WTC11 (cell line): ENCODE measurements around the gene GABRB1.

Source experiments
- ATF1 ChIP-seq: sonication (generic); formaldehyde crosslinking; IDR thresholded peaks from 2 replicates; pipeline ENCODE4 v1.8.1; 2023; ENCODE audit warnings: mild to moderate bottlenecking, moderate library complexity, missing genetic modification reagents
- CBFB ChIP-seq: sonication (generic); formaldehyde crosslinking; IDR thresholded peaks from 2 replicates; pipeline ENCODE4 v1.8.1; 2022; ENCODE audit warnings: mild to moderate bottlenecking, low read depth, missing genetic modification reagents
- CTCF ChIP-seq: fragments of 200-600 bp; IDR thresholded peaks from 2 replicates; pipeline ENCODE4 v1.8.0; 2022; ENCODE audit warnings: antibody characterized with exemption
- E2F5 ChIP-seq: sonication (generic); formaldehyde crosslinking; IDR thresholded peaks from 2 replicates; pipeline ENCODE4 v1.8.1; 2022; ENCODE audit warnings: mild to moderate bottlenecking, moderate library complexity, missing genetic modification reagents
- EMX1 ChIP-seq: fragments of 250-450 bp; sonication (Bioruptor Pico); IDR thresholded peaks from 2 replicates; pipeline ENCODE4 v1.8.0; 2021; ENCODE audit warnings: mild to moderate bottlenecking
- ETV6 ChIP-seq: sonication (generic); formaldehyde crosslinking; IDR thresholded peaks from 2 replicates; pipeline ENCODE4 v1.8.1; 2022; ENCODE audit warnings: mild to moderate bottlenecking, missing genetic modification reagents
- JAZF1 ChIP-seq: fragments of 250-450 bp; sonication (Bioruptor Pico); IDR thresholded peaks from 2 replicates; pipeline ENCODE4 v1.9.0; 2021; ENCODE audit warnings: moderate library complexity, mild to moderate bottlenecking, inconsistent platforms
- MAX ChIP-seq: sonication (generic); formaldehyde crosslinking; IDR thresholded peaks from 2 replicates; pipeline ENCODE4 v1.8.0; 2022; ENCODE audit warnings: mild to moderate bottlenecking, missing genetic modification reagents
- MYBL2 ChIP-seq: sonication (generic); formaldehyde crosslinking; IDR thresholded peaks from 2 replicates; pipeline ENCODE4 v1.8.1; 2023; ENCODE audit warnings: mild to moderate bottlenecking, moderate library complexity, missing genetic modification reagents
- NFYB ChIP-seq: sonication (generic); formaldehyde crosslinking; conservative IDR thresholded peaks from 2 replicates; pipeline ENCODE4 v1.8.0; 2022; ENCODE audit warnings: low read depth, missing genetic modification reagents

GRCh38 chr4:47217884-47218283 lies 186.5 kb downstream of the GABRB1 start:
- TF ChIP-seq CTCF (no peak), EMX1 (CRISPR knock-in tag) (no peak), ETV6 (CRISPR knock-in tag) (no peak), E2F5 (no peak), MAX (no peak), MYBL2 (CRISPR knock-in tag) (no peak), CBFB (no peak), ATF1 (no peak), NFYB (CRISPR knock-in tag) (no peak), JAZF1 (CRISPR knock-in tag) (no peak)
